Measurements from ENCODE around the gene ASPN. TPM values are rescaled to one million over a fixed set of nuclear protein-coding genes. Genes with fewer than 3 reads are reported as not detected.

ASPN gene
- total RNA-seq, 6 donors from 2014 or later = 3.2 to 9.6 (median 5.8) TPM; not detected in 1

- Histone ChIP-seq H3K27ac (no peak overlapping the region), H3K36me3 (no peaks in the 10 kb centered on the region), H3K9me3 (no peaks in the 10 kb centered on the region), H3K27me3 (no peaks in the 10 kb centered on the region), H3K4me3 (no peak overlapping the region), H3K4me1 (no peaks in the 10 kb centered on the region)
- ATAC-seq (ENCODE audit: low FRiP score in 2 of 2) (no peak), DNase-seq (no peak)
- WGBS, 2 donors = 89 to 94% methylated on average over 4 of the region's 4 CpGs
- TF ChIP-seq EP300 (IDR thresholded peaks at IDR 0.05) (no peak), POLR2A (IDR thresholded peaks at IDR 0.05) (no peak), POLR2AphosphoS5 (IDR thresholded peaks at IDR 0.05) (no peak), CTCF (IDR thresholded peaks at IDR 0.05) (no peak)
Measured at GRCh38 chr9:92518199-92518598, 35.9 kb upstream of the ASPN start.

- Histone ChIP-seq H3K4me1 (no peaks in the 10 kb centered on the region), H3K36me3 (no peaks in the 10 kb centered on the region), H3K9me3 (no peaks in the 10 kb centered on the region), H3K27me3 (no peaks in the 10 kb centered on the region), H3K27ac (no peak overlapping the region), H3K4me3 (no peak overlapping the region)
- WGBS, 2 donors = 73 to 75% methylated on average over 3 of the region's 3 CpGs
- DNase-seq (no peak), ATAC-seq (ENCODE audit: low FRiP score in 2 of 2) (no peak)
- no peak for TF ChIP-seq POLR2AphosphoS5 (IDR thresholded peaks at IDR 0.05)
- TF ChIP-seq CTCF (IDR thresholded peaks at IDR 0.05) = no peak
- TF ChIP-seq EP300 (IDR thresholded peaks at IDR 0.05) = no peak
- no peak for TF ChIP-seq POLR2A (IDR thresholded peaks at IDR 0.05)
Measured at GRCh38 chr9:92517046-92517445, 34.7 kb upstream of the ASPN start.

- no peaks in the 10 kb centered on the region for H3K36me3 ChIP-seq
- H3K4me1 ChIP-seq = no peaks in the 10 kb centered on the region
- TF ChIP-seq POLR2A (IDR thresholded peaks at IDR 0.05) (no peak), EP300 (IDR thresholded peaks at IDR 0.05) (no peak), POLR2AphosphoS5 (IDR thresholded peaks at IDR 0.05) (no peak), CTCF (IDR thresholded peaks at IDR 0.05) (no peak)
- H3K4me3 ChIP-seq = no peak overlapping the region
- 97 to 98% methylated on average over 1 of the region's 1 CpG for WGBS, 2 donors
- no peak for DNase-seq
- H3K27me3 ChIP-seq = no peaks in the 10 kb centered on the region
- H3K27ac ChIP-seq = no peak overlapping the region
- no peak for ATAC-seq (ENCODE audit: low FRiP score in 2 of 2)
- no peaks in the 10 kb centered on the region for H3K9me3 ChIP-seq
Measured at GRCh38 chr9:92516521-92516920, 34.2 kb upstream of the ASPN start.

- no peak for ATAC-seq (ENCODE audit: low FRiP score in 2 of 2)
- 91 to 93% methylated on average over 10 of the region's 10 CpGs for WGBS, 2 donors
- Histone ChIP-seq H3K27ac (no peak overlapping the region), H3K9me3 (no peaks in the 10 kb centered on the region), H3K36me3 (no peaks in the 10 kb centered on the region), H3K4me3 (no peak overlapping the region), H3K4me1 (no peaks in the 10 kb centered on the region), H3K27me3 (no peaks in the 10 kb centered on the region)
- peak in 1 of 2 donors; percentile 10 for DNase-seq
- TF ChIP-seq POLR2AphosphoS5 (IDR thresholded peaks at IDR 0.05) = no peak
Measured at GRCh38 chr9:92514635-92515034, 32.3 kb upstream of the ASPN start.

GRCh38 chr9:92513349-92513748, 31.0 kb upstream of the ASPN start:
- 72 to 73% methylated on average over 3 of the region's 3 CpGs for WGBS, 2 donors
- Histone ChIP-seq H3K4me3 (no peak overlapping the region), H3K27ac (no peak overlapping the region), H3K4me1 (peaks cover 0 to 2% (median under 1%) of the 10 kb centered on the region in 4 donors), H3K9me3 (no peaks in the 10 kb centered on the region), H3K27me3 (no peaks in the 10 kb centered on the region), H3K36me3 (no peaks in the 10 kb centered on the region)
- no peak for ATAC-seq (ENCODE audit: low FRiP score in 2 of 2)
- DNase-seq = no peak
- TF ChIP-seq POLR2A (IDR thresholded peaks at IDR 0.05) (no peak), EP300 (IDR thresholded peaks at IDR 0.05) (no peak), POLR2AphosphoS5 (IDR thresholded peaks at IDR 0.05) (no peak), CTCF (IDR thresholded peaks at IDR 0.05) (no peak)

Data from upper lobe of left lung (tissue), 6 donors.